ENCODE measurements around the gene ARHGEF7.
"Not testable (repeated sequence)": the region's sequence is repeated elsewhere in the genome, so short reads cannot be mapped to it uniquely, and the experiment has no call there.

The ARHGEF7 gene

DNA sequence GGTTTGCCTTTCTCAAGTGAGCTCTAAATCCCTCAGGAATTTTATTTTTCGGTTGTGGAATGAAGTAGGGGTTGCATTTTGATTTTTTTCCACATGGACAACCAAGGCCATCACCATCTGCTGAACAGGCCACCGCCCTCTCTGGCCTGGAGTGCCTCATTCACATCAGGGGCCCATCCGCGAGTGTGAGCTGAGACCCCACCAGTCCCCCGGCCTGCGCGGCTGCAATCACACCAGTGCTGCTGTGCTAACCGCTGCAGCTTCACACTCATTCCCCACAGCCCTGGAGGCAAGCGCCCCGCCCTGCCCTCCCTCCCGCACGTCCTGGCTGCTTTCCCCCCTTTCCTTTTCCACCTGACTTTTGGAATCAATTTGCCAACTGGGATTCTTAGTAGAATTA, 35.7 kb upstream of the ARHGEF7 start:
- Histone ChIP-seq H3K36me3 (ENCODE audit: control insufficient read depth in 5 of 5, insufficient read depth in 5 of 5, low read length in 5 of 5) (no peaks in the 10 kb centered on the region), H3K9me3 (ENCODE audit: control insufficient read depth in 5 of 5, low read length in 5 of 5) (peaks cover 0 to 18% (median 15%) of the 10 kb centered on the region in 5 donors)

GRCh38 chr13:111080642-111081041, 34.5 kb upstream of the ARHGEF7 start:
- peaks cover 0 to 14% (median 12%) of the 10 kb centered on the region in 5 donors for H3K4me1 ChIP-seq (ENCODE audit: control insufficient read depth in 5 of 5, insufficient read depth in 5 of 5, low read length in 5 of 5)
- H3K4me3 ChIP-seq (ENCODE audit: low read depth in 1 of 5, low read length in 5 of 5): no peak overlapping the region
- peaks cover 0 to 7% (median 5%) of the 10 kb centered on the region in 5 donors for H3K9me3 ChIP-seq (ENCODE audit: control insufficient read depth in 5 of 5, low read length in 5 of 5)
- H3K36me3 ChIP-seq (ENCODE audit: control insufficient read depth in 5 of 5, insufficient read depth in 5 of 5, low read length in 5 of 5): no peaks in the 10 kb centered on the region
- H3K27me3 ChIP-seq (ENCODE audit: control insufficient read depth in 5 of 5, insufficient read depth in 4 of 5, low read length in 5 of 5): no peaks in the 10 kb centered on the region
- no peak overlapping the region for H3K27ac ChIP-seq (ENCODE audit: low read depth, low read length)
- no peak overlapping the region for H3K9ac ChIP-seq (ENCODE audit: low read length in 5 of 5)

More for the DNA sequence above, 35.7 kb upstream of the ARHGEF7 start:
- peak overlapping the region; percentile 65 for H3K27ac ChIP-seq (ENCODE audit: low read depth, low read length)
- H3K4me3 ChIP-seq (ENCODE audit: low read depth in 1 of 5, low read length in 5 of 5): no peak overlapping the region
- H3K9ac ChIP-seq (ENCODE audit: low read length in 5 of 5): no peak overlapping the region
- H3K4me1 ChIP-seq (ENCODE audit: control insufficient read depth in 5 of 5, insufficient read depth in 5 of 5, low read length in 5 of 5): peaks cover 0 to 14% (median 12%) of the 10 kb centered on the region in 5 donors
- no peaks in the 10 kb centered on the region for H3K27me3 ChIP-seq (ENCODE audit: control insufficient read depth in 5 of 5, insufficient read depth in 4 of 5, low read length in 5 of 5)

DNA sequence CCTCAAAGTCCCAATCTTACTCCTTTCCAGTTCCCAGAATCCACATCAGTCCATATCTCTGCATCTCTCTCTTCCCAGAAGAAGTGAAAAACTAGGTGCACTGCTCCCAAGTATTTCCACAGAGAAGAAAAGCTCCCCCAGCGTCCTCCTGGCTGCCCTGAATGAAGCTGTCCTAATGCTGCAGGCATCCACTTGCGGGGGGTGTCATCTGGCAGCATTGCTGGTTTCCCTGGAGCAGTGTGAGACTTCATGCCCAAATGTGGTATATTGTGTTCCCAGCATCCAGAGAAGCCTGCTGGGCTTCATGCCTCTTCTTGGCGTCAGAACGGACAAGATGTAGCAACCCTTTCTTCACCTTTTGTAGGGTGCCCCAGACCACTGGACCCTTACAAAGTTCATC, 32.9 kb upstream of the ARHGEF7 start:
- peaks cover 0 to 14% (median 11%) of the 10 kb centered on the region in 5 donors for H3K4me1 ChIP-seq (ENCODE audit: control insufficient read depth in 5 of 5, insufficient read depth in 5 of 5, low read length in 5 of 5)
- no peaks in the 10 kb centered on the region for H3K36me3 ChIP-seq (ENCODE audit: control insufficient read depth in 5 of 5, insufficient read depth in 5 of 5, low read length in 5 of 5)
- H3K4me3 ChIP-seq (ENCODE audit: low read depth in 1 of 5, low read length in 5 of 5): no peak overlapping the region
- H3K9me3 ChIP-seq (ENCODE audit: control insufficient read depth in 5 of 5, low read length in 5 of 5): no peaks in the 10 kb centered on the region
- H3K27ac ChIP-seq (ENCODE audit: low read depth, low read length): no peak overlapping the region
- no peak overlapping the region for H3K9ac ChIP-seq (ENCODE audit: low read length in 5 of 5)
- no peaks in the 10 kb centered on the region for H3K27me3 ChIP-seq (ENCODE audit: control insufficient read depth in 5 of 5, insufficient read depth in 4 of 5, low read length in 5 of 5)

- peaks cover 0 to 14% (median 9%) of the 10 kb centered on the region in 5 donors for H3K4me1 ChIP-seq (ENCODE audit: control insufficient read depth in 5 of 5, insufficient read depth in 5 of 5, low read length in 5 of 5)
- H3K27me3 ChIP-seq (ENCODE audit: control insufficient read depth in 5 of 5, insufficient read depth in 4 of 5, low read length in 5 of 5); H3K9me3 ChIP-seq (ENCODE audit: control insufficient read depth in 5 of 5, low read length in 5 of 5); H3K27ac ChIP-seq (ENCODE audit: low read depth, low read length); H3K36me3 ChIP-seq (ENCODE audit: control insufficient read depth in 5 of 5, insufficient read depth in 5 of 5, low read length in 5 of 5); H3K9ac ChIP-seq (ENCODE audit: low read length in 5 of 5); H3K4me3 ChIP-seq (ENCODE audit: low read depth in 1 of 5, low read length in 5 of 5): not testable (repeated sequence)
Measured at GRCh38 chr13:111082769-111083168, 32.3 kb upstream of the ARHGEF7 start.

DNA sequence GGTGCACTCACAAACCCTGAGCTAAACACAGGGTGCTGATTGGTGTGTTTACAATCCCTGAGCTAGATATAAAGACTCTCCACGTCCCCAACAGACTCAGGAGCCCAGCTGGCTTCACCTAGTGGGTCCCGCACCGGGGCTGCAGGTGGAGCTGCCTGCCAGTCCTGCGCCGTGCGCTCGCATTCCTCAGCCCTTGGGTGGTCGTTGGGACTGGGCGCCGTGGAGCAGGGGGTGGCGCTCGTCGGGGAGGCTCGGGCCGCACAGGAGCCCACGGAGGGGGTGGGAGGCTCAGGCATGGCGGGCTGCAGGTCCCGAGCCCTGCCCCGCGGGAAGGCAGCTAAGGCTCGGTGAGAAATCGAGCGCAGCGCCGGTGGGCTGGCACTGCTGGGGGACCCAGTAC, 31.4 kb upstream of the ARHGEF7 start:
- not testable (repeated sequence) for H3K4me3 ChIP-seq (ENCODE audit: low read depth in 1 of 5, low read length in 5 of 5); H3K27ac ChIP-seq (ENCODE audit: low read depth, low read length); H3K9ac ChIP-seq (ENCODE audit: low read length in 5 of 5); H3K27me3 ChIP-seq (ENCODE audit: control insufficient read depth in 5 of 5, insufficient read depth in 4 of 5, low read length in 5 of 5); H3K9me3 ChIP-seq (ENCODE audit: control insufficient read depth in 5 of 5, low read length in 5 of 5); H3K36me3 ChIP-seq (ENCODE audit: control insufficient read depth in 5 of 5, insufficient read depth in 5 of 5, low read length in 5 of 5); H3K4me1 ChIP-seq (ENCODE audit: control insufficient read depth in 5 of 5, insufficient read depth in 5 of 5, low read length in 5 of 5)

GRCh38 chr13:111090169-111090568, 24.9 kb upstream of the ARHGEF7 start:
- H3K27ac ChIP-seq (ENCODE audit: low read depth, low read length): no peak overlapping the region
- H3K36me3 ChIP-seq (ENCODE audit: control insufficient read depth in 5 of 5, insufficient read depth in 5 of 5, low read length in 5 of 5): no peaks in the 10 kb centered on the region
- H3K4me1 ChIP-seq (ENCODE audit: control insufficient read depth in 5 of 5, insufficient read depth in 5 of 5, low read length in 5 of 5): no peaks in the 10 kb centered on the region
- peaks cover 0 to 25% (median 19%) of the 10 kb centered on the region in 5 donors for H3K27me3 ChIP-seq (ENCODE audit: control insufficient read depth in 5 of 5, insufficient read depth in 4 of 5, low read length in 5 of 5)
- no peaks in the 10 kb centered on the region for H3K9me3 ChIP-seq (ENCODE audit: control insufficient read depth in 5 of 5, low read length in 5 of 5)
- no peak overlapping the region for H3K9ac ChIP-seq (ENCODE audit: low read length in 5 of 5)
- no peak overlapping the region for H3K4me3 ChIP-seq (ENCODE audit: low read depth in 1 of 5, low read length in 5 of 5)

DNA sequence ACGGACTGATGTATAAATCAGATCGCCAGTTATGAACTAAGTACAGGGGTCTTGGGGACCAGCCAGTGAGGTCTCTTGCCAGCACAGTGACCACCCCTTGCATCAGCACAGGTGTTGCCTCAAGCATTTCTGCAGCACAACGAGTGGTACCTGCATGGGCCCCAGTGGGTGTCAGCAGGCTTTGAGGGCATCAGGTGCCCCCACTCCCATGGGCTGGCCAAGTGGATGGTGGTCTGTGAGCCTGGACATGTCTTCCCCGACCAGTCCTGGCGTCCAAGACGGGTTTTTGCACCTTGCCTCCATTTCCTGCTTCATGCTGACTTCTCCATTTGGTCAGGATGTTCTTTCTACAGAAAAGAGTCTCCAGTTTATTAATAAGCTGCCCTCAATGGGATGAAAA, 22.4 kb upstream of the ARHGEF7 start:
- no peaks in the 10 kb centered on the region for H3K36me3 ChIP-seq (ENCODE audit: control insufficient read depth in 5 of 5, insufficient read depth in 5 of 5, low read length in 5 of 5)
- H3K4me1 ChIP-seq (ENCODE audit: control insufficient read depth in 5 of 5, insufficient read depth in 5 of 5, low read length in 5 of 5): no peaks in the 10 kb centered on the region
- H3K9me3 ChIP-seq (ENCODE audit: control insufficient read depth in 5 of 5, low read length in 5 of 5): no peaks in the 10 kb centered on the region
- no peak overlapping the region for H3K9ac ChIP-seq (ENCODE audit: low read length in 5 of 5)
- no peak overlapping the region for H3K27ac ChIP-seq (ENCODE audit: low read depth, low read length)
- no peak overlapping the region for H3K4me3 ChIP-seq (ENCODE audit: low read depth in 1 of 5, low read length in 5 of 5)
- H3K27me3 ChIP-seq (ENCODE audit: control insufficient read depth in 5 of 5, insufficient read depth in 4 of 5, low read length in 5 of 5): peaks cover 0 to 30% (median 22%) of the 10 kb centered on the region in 5 donors

DNA sequence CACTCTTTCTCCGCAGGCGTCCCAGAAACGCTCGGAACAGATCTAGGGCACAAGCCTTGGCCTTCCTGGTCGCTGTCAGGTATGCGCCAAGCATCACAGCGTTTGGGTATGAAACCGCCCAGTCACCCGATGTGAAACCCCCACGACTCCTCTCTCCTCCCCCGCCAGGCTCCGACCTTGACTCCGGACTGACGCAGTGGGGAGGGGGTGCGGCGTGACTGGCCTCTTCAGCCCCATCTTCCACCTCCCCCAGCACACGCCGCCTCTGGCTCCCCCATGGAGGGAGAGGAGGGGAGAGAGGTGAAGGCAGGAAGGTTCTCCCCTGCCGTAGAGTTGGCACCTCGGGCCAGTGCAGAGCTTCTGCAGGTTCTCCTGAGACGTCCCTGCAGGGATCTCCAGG, 22.0 kb upstream of the ARHGEF7 start:
- Histone ChIP-seq H3K36me3 (ENCODE audit: control insufficient read depth in 5 of 5, insufficient read depth in 5 of 5, low read length in 5 of 5) (no peaks in the 10 kb centered on the region), H3K27ac (ENCODE audit: low read depth, low read length) (no peak overlapping the region), H3K9ac (ENCODE audit: low read length in 5 of 5) (no peak overlapping the region), H3K4me3 (ENCODE audit: low read depth in 1 of 5, low read length in 5 of 5) (no peak overlapping the region), H3K4me1 (ENCODE audit: control insufficient read depth in 5 of 5, insufficient read depth in 5 of 5, low read length in 5 of 5) (no peaks in the 10 kb centered on the region), H3K27me3 (ENCODE audit: control insufficient read depth in 5 of 5, insufficient read depth in 4 of 5, low read length in 5 of 5) (peaks cover 0 to 30% (median 22%) of the 10 kb centered on the region in 5 donors), H3K9me3 (ENCODE audit: control insufficient read depth in 5 of 5, low read length in 5 of 5) (no peaks in the 10 kb centered on the region)

DNA sequence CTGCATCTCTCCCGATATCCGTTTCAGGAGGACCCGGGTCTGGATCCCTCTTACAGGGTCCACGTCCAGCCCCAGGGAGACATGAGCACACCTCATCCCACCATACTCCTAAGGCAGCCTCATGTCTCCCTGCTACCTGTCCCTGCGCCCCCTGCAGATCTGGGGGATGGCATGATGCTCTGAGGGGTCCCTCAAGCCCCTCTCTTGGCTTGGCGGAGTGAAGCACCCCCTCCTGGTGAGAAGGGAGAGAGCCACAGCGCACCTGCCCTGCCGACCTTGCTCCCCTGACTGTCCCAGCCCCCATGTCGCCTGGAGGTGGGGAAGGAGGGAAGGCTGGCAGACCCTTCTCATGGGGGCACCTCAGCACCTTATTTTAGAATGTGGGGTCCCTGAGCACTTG, 21.5 kb upstream of the ARHGEF7 start:
- no peak overlapping the region for H3K27ac ChIP-seq (ENCODE audit: low read depth, low read length)
- no peaks in the 10 kb centered on the region for H3K9me3 ChIP-seq (ENCODE audit: control insufficient read depth in 5 of 5, low read length in 5 of 5)
- no peaks in the 10 kb centered on the region for H3K4me1 ChIP-seq (ENCODE audit: control insufficient read depth in 5 of 5, insufficient read depth in 5 of 5, low read length in 5 of 5)
- no peak overlapping the region for H3K9ac ChIP-seq (ENCODE audit: low read length in 5 of 5)
- peaks cover 0 to 30% (median 22%) of the 10 kb centered on the region in 5 donors for H3K27me3 ChIP-seq (ENCODE audit: control insufficient read depth in 5 of 5, insufficient read depth in 4 of 5, low read length in 5 of 5)
- no peak overlapping the region for H3K4me3 ChIP-seq (ENCODE audit: low read depth in 1 of 5, low read length in 5 of 5)
- H3K36me3 ChIP-seq (ENCODE audit: control insufficient read depth in 5 of 5, insufficient read depth in 5 of 5, low read length in 5 of 5): no peaks in the 10 kb centered on the region

- no peak overlapping the region for H3K9ac ChIP-seq (ENCODE audit: low read length in 5 of 5)
- H3K4me3 ChIP-seq (ENCODE audit: low read depth in 1 of 5, low read length in 5 of 5): no peak overlapping the region
- peaks cover 0 to 30% (median 22%) of the 10 kb centered on the region in 5 donors for H3K27me3 ChIP-seq (ENCODE audit: control insufficient read depth in 5 of 5, insufficient read depth in 4 of 5, low read length in 5 of 5)
- H3K9me3 ChIP-seq (ENCODE audit: control insufficient read depth in 5 of 5, low read length in 5 of 5): no peaks in the 10 kb centered on the region
- H3K36me3 ChIP-seq (ENCODE audit: control insufficient read depth in 5 of 5, insufficient read depth in 5 of 5, low read length in 5 of 5): no peaks in the 10 kb centered on the region
- no peaks in the 10 kb centered on the region for H3K4me1 ChIP-seq (ENCODE audit: control insufficient read depth in 5 of 5, insufficient read depth in 5 of 5, low read length in 5 of 5)
- no peak overlapping the region for H3K27ac ChIP-seq (ENCODE audit: low read depth, low read length)
Measured at GRCh38 chr13:111095031-111095840, 19.9 kb upstream of the ARHGEF7 start.

All from subcutaneous abdominal adipose tissue (tissue), 5 donors.